Measurements from ENCODE around the gene TOX2.

The TOX2 gene

GRCh38 chr20:44006578-44006977 lies 91.9 kb downstream of the TOX2 start:
- no peak for DNase-seq (ENCODE audit: low spot score)
- Mint-ChIP-seq H3K4me3 (no peak overlapping the region), H3K27ac (no peak overlapping the region), H3K4me1 (ENCODE audit: low read depth) (peaks cover 31% of the 10 kb centered on the region), H3K36me3 (ENCODE audit: low read depth) (peaks cover 2% of the 10 kb centered on the region), H3K27me3 (ENCODE audit: low read depth) (peaks cover 64% of the 10 kb centered on the region), H3K9me3 (no peaks in the 10 kb centered on the region)

GRCh38 chr20:44008806-44009678 lies 94.4 kb downstream of the TOX2 start:
- peaks cover 4% of the 10 kb centered on the region for H3K9me3 Mint-ChIP-seq
- peaks cover 24% of the 10 kb centered on the region for H3K4me1 Mint-ChIP-seq (ENCODE audit: low read depth)
- no peak overlapping the region for H3K4me3 Mint-ChIP-seq
- no peak for DNase-seq (ENCODE audit: low spot score)
- no peak overlapping the region for H3K27ac Mint-ChIP-seq
- H3K27me3 Mint-ChIP-seq (ENCODE audit: low read depth), result peaks cover 59% of the 10 kb centered on the region
- H3K36me3 Mint-ChIP-seq (ENCODE audit: low read depth), result peaks cover 4% of the 10 kb centered on the region

- H3K27me3 Mint-ChIP-seq (ENCODE audit: low read depth), result peaks cover 57% of the 10 kb centered on the region
- peaks cover 4% of the 10 kb centered on the region for H3K36me3 Mint-ChIP-seq (ENCODE audit: low read depth)
- DNase-seq (ENCODE audit: low spot score), result no peak
- H3K4me1 Mint-ChIP-seq (ENCODE audit: low read depth), result peaks cover 23% of the 10 kb centered on the region
- H3K4me3 Mint-ChIP-seq, result no peak overlapping the region
- H3K9me3 Mint-ChIP-seq, result peaks cover 4% of the 10 kb centered on the region
- H3K27ac Mint-ChIP-seq, result no peak overlapping the region
These were observed 95.0 kb downstream of the TOX2 start for GRCh38 chr20:44009679-44009992.

GRCh38 chr20:44010162-44010704 lies 95.6 kb downstream of the TOX2 start:
- Mint-ChIP-seq H3K27ac (no peak overlapping the region), H3K4me3 (no peak overlapping the region), H3K27me3 (ENCODE audit: low read depth) (peaks cover 54% of the 10 kb centered on the region), H3K4me1 (ENCODE audit: low read depth) (peaks cover 21% of the 10 kb centered on the region), H3K36me3 (ENCODE audit: low read depth) (peaks cover 4% of the 10 kb centered on the region), H3K9me3 (peaks cover 4% of the 10 kb centered on the region)
- DNase-seq (ENCODE audit: low spot score), result no peak

- H3K4me3 Mint-ChIP-seq, result peak overlapping the region; percentile 50
- peaks cover 4% of the 10 kb centered on the region for H3K9me3 Mint-ChIP-seq
- peaks cover 4% of the 10 kb centered on the region for H3K36me3 Mint-ChIP-seq (ENCODE audit: low read depth)
- H3K4me1 Mint-ChIP-seq (ENCODE audit: low read depth), result peaks cover 17% of the 10 kb centered on the region
- H3K27ac Mint-ChIP-seq, result no peak overlapping the region
- H3K27me3 Mint-ChIP-seq (ENCODE audit: low read depth), result peaks cover 54% of the 10 kb centered on the region
- DNase-seq (ENCODE audit: low spot score), result no peak
These were observed 96.7 kb downstream of the TOX2 start for GRCh38 chr20:44011251-44011940.

GRCh38 chr20:44012466-44013226 lies 98.0 kb downstream of the TOX2 start:
- no peak overlapping the region for H3K27ac Mint-ChIP-seq
- H3K27me3 Mint-ChIP-seq (ENCODE audit: low read depth), result peaks cover 61% of the 10 kb centered on the region
- H3K4me3 Mint-ChIP-seq, result no peak overlapping the region
- H3K9me3 Mint-ChIP-seq, result peaks cover 4% of the 10 kb centered on the region
- no peak for DNase-seq (ENCODE audit: low spot score)
- H3K36me3 Mint-ChIP-seq (ENCODE audit: low read depth), result peaks cover 4% of the 10 kb centered on the region
- peaks cover 19% of the 10 kb centered on the region for H3K4me1 Mint-ChIP-seq (ENCODE audit: low read depth)

- Mint-ChIP-seq H3K9me3 (peaks cover 4% of the 10 kb centered on the region), H3K4me3 (no peak overlapping the region), H3K36me3 (ENCODE audit: low read depth) (peaks cover 4% of the 10 kb centered on the region), H3K27ac (no peak overlapping the region), H3K4me1 (ENCODE audit: low read depth) (peaks cover 42% of the 10 kb centered on the region), H3K27me3 (ENCODE audit: low read depth) (peaks cover 69% of the 10 kb centered on the region)
- DNase-seq (ENCODE audit: low spot score), result no peak
These were observed 100.4 kb downstream of the TOX2 start for GRCh38 chr20:44014807-44015732.

- no peak overlapping the region for H3K4me3 Mint-ChIP-seq
- H3K9me3 Mint-ChIP-seq, result peaks cover 4% of the 10 kb centered on the region
- DNase-seq (ENCODE audit: low spot score), result no peak
- H3K36me3 Mint-ChIP-seq (ENCODE audit: low read depth), result peaks cover 4% of the 10 kb centered on the region
- H3K27me3 Mint-ChIP-seq (ENCODE audit: low read depth), result peaks cover 65% of the 10 kb centered on the region
- peaks cover 41% of the 10 kb centered on the region for H3K4me1 Mint-ChIP-seq (ENCODE audit: low read depth)
- H3K27ac Mint-ChIP-seq, result no peak overlapping the region
These were observed 101.1 kb downstream of the TOX2 start for GRCh38 chr20:44015733-44016103.

GRCh38 chr20:44016525-44016924 lies 101.9 kb downstream of the TOX2 start:
- DNase-seq (ENCODE audit: low spot score), result no peak
- Mint-ChIP-seq H3K9me3 (peaks cover 4% of the 10 kb centered on the region), H3K27me3 (ENCODE audit: low read depth) (peaks cover 66% of the 10 kb centered on the region), H3K4me3 (no peak overlapping the region), H3K4me1 (ENCODE audit: low read depth) (peaks cover 41% of the 10 kb centered on the region), H3K36me3 (ENCODE audit: low read depth) (peaks cover 2% of the 10 kb centered on the region), H3K27ac (no peak overlapping the region)

GRCh38 chr20:44017211-44017610 lies 102.6 kb downstream of the TOX2 start:
- Mint-ChIP-seq H3K27ac (no peak overlapping the region), H3K36me3 (ENCODE audit: low read depth) (peaks cover 2% of the 10 kb centered on the region), H3K4me3 (no peak overlapping the region), H3K27me3 (ENCODE audit: low read depth) (peaks cover 68% of the 10 kb centered on the region), H3K4me1 (ENCODE audit: low read depth) (peaks cover 37% of the 10 kb centered on the region), H3K9me3 (peaks cover 4% of the 10 kb centered on the region)
- DNase-seq (ENCODE audit: low spot score), result no peak

GRCh38 chr20:44017905-44018258 lies 103.2 kb downstream of the TOX2 start:
- no peak for DNase-seq (ENCODE audit: low spot score)
- Mint-ChIP-seq H3K36me3 (ENCODE audit: low read depth) (peaks cover 2% of the 10 kb centered on the region), H3K27ac (no peak overlapping the region), H3K9me3 (peaks cover 4% of the 10 kb centered on the region), H3K4me1 (ENCODE audit: low read depth) (peaks cover 39% of the 10 kb centered on the region), H3K4me3 (no peak overlapping the region), H3K27me3 (ENCODE audit: low read depth) (peaks cover 72% of the 10 kb centered on the region)

GRCh38 chr20:44018259-44018941 lies 103.7 kb downstream of the TOX2 start:
- no peak overlapping the region for H3K27ac Mint-ChIP-seq
- DNase-seq (ENCODE audit: low spot score), result no peak

More at GRCh38 chr20:44018259-44018941, 103.7 kb downstream of the TOX2 start:
- Mint-ChIP-seq H3K36me3 (ENCODE audit: low read depth) (peaks cover 2% of the 10 kb centered on the region), H3K27me3 (ENCODE audit: low read depth) (peaks cover 72% of the 10 kb centered on the region), H3K4me3 (no peak overlapping the region), H3K9me3 (peaks cover 1% of the 10 kb centered on the region), H3K4me1 (ENCODE audit: low read depth) (peaks cover 39% of the 10 kb centered on the region)
